GM12875 (cell line): ENCODE measurements around the gene VPS33B.

ENCODE experiments used
- H3K4me3 ChIP-seq: one replicate; pipeline ENCODE4 v1.5.1; 2011; ENCODE audit warnings: low read depth, low read length, control low read depth
- CTCF ChIP-seq: IDR thresholded peaks from 2 replicates; pipeline ENCODE4 v1.5.1; 2011; ENCODE audit warnings: low read depth, mild to moderate bottlenecking, control low read depth, inconsistent platforms, low read length, moderate library complexity, borderline replicate concordance; ENCODE audit not compliant: insufficient read depth

The VPS33B gene

GRCh38 chr15:90949979-90950675 is 72.3 kb downstream of the VPS33B start:
- TF ChIP-seq CTCF: no peak
- H3K4me3 ChIP-seq: no peak overlapping the region
